Measurements from ENCODE around the gene GOLGA6L26.

DNA sequence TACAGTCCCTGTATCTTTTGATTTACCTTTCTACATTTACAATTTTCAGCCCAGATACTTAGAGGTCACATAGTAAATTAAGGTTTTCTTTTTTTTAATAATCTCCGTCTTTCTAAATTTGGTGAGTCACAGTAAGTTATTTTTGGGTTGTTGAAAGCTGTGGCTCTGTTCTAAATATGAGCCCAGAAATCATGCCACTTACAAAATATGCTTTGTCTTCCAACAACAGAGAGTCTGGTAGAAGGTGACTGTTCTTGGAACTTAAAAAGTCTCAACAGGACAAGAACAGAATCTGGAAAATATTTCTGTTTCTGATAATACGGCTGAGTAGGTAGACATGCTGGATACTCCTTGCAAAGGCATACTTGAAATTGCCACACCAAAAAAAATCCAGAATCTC lies 36.6 kb upstream of the GOLGA6L26 start:
- TF ChIP-seq EZH2 (IDR thresholded peaks at IDR 0.05) = no peak
- TF ChIP-seq POLR2AphosphoS5 (IDR thresholded peaks at IDR 0.05; ENCODE audit: borderline replicate concordance, low read depth, low read length) = no peak

Data from SK-N-MC (cell line).